ENCODE results near the gene ABCF3. TPM values are rescaled to one million over a fixed set of nuclear protein-coding genes. Genes with fewer than 3 reads are reported as not detected.

The ABCF3 gene
- total and polyA plus RNA-seq, 2 of the 13 experiments (the other 11 are each of a cell fraction or from before 2014, with no cell fraction given), result 38.8 to 46.5 TPM

DNA sequence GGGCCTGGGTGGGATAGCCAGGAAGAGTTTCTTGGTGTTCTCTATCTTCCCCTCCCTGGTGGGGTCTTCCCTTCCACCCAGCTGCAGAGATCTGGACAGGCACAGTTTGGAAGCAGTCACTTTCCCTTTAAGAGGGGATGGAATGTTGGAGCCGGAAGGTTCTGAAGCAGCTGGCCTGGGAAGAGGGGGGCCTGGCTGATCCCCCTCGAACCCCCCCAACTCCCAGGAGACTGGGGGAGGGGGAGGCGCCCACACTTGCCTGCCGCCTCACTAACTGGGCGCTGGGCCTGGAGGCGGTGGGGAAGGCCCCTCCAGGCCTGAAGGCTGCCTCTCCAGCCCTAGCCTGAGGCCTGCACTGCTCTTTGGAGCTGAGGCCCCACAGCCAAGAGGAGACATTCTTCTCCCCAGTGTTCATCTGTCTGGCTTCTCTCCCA is 29.5 kb upstream of the ABCF3 start (continued):
- TF ChIP-seq FOSL2 (CRISPR knock-in tag; IDR thresholded peaks at IDR 0.05), result no peak
- TF ChIP-seq ZNF572 (CRISPR knock-in tag; IDR thresholded peaks at IDR 0.05), result no peak
- TF ChIP-seq, protein P1, sequence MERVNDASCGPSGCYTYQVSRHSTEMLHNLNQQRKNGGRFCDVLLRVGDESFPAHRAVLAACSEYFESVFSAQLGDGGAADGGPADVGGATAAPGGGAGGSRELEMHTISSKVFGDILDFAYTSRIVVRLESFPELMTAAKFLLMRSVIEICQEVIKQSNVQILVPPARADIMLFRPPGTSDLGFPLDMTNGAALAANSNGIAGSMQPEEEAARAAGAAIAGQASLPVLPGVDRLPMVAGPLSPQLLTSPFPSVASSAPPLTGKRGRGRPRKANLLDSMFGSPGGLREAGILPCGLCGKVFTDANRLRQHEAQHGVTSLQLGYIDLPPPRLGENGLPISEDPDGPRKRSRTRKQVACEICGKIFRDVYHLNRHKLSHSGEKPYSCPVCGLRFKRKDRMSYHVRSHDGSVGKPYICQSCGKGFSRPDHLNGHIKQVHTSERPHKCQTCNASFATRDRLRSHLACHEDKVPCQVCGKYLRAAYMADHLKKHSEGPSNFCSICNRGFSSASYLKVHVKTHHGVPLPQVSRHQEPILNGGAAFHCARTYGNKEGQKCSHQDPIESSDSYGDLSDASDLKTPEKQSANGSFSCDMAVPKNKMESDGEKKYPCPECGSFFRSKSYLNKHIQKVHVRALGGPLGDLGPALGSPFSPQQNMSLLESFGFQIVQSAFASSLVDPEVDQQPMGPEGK (CRISPR knock-in tag; IDR thresholded peaks at IDR 0.05), result peak; percentile 90
- 0 out of 2 replicates have a peak, but pooled peaks have one; percentile 25 for TF ChIP-seq PHF20 (CRISPR knock-in tag; IDR thresholded peaks at IDR 0.05)
- TF ChIP-seq, protein P2, sequence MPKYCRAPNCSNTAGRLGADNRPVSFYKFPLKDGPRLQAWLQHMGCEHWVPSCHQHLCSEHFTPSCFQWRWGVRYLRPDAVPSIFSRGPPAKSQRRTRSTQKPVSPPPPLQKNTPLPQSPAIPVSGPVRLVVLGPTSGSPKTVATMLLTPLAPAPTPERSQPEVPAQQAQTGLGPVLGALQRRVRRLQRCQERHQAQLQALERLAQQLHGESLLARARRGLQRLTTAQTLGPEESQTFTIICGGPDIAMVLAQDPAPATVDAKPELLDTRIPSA (CRISPR knock-in tag; IDR thresholded peaks at IDR 0.05; ENCODE audit: borderline replicate concordance), result no peak
- TF ChIP-seq, protein P3, sequence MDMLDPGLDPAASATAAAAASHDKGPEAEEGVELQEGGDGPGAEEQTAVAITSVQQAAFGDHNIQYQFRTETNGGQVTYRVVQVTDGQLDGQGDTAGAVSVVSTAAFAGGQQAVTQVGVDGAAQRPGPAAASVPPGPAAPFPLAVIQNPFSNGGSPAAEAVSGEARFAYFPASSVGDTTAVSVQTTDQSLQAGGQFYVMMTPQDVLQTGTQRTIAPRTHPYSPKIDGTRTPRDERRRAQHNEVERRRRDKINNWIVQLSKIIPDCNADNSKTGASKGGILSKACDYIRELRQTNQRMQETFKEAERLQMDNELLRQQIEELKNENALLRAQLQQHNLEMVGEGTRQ (IDR thresholded peaks at IDR 0.05; ENCODE audit: low read depth, low read length), result no peak
- TF ChIP-seq, protein P3 (CRISPR knock-in tag; IDR thresholded peaks at IDR 0.05; ENCODE audit: borderline replicate concordance), result no peak
- TF ChIP-seq ELF1 (CRISPR knock-in tag; IDR thresholded peaks at IDR 0.05), result no peak
- TF ChIP-seq SMAD1 (CRISPR knock-in tag; IDR thresholded peaks at IDR 0.05; ENCODE audit: borderline replicate concordance, low read depth), result no peak
- TF ChIP-seq ZNF180 (CRISPR knock-in tag; IDR thresholded peaks at IDR 0.05; ENCODE audit: borderline replicate concordance, low read depth), result no peak
- no peak for TF ChIP-seq ZNF138 (CRISPR knock-in tag; IDR thresholded peaks at IDR 0.05; ENCODE audit: low read depth)
- TF ChIP-seq, protein P4, sequence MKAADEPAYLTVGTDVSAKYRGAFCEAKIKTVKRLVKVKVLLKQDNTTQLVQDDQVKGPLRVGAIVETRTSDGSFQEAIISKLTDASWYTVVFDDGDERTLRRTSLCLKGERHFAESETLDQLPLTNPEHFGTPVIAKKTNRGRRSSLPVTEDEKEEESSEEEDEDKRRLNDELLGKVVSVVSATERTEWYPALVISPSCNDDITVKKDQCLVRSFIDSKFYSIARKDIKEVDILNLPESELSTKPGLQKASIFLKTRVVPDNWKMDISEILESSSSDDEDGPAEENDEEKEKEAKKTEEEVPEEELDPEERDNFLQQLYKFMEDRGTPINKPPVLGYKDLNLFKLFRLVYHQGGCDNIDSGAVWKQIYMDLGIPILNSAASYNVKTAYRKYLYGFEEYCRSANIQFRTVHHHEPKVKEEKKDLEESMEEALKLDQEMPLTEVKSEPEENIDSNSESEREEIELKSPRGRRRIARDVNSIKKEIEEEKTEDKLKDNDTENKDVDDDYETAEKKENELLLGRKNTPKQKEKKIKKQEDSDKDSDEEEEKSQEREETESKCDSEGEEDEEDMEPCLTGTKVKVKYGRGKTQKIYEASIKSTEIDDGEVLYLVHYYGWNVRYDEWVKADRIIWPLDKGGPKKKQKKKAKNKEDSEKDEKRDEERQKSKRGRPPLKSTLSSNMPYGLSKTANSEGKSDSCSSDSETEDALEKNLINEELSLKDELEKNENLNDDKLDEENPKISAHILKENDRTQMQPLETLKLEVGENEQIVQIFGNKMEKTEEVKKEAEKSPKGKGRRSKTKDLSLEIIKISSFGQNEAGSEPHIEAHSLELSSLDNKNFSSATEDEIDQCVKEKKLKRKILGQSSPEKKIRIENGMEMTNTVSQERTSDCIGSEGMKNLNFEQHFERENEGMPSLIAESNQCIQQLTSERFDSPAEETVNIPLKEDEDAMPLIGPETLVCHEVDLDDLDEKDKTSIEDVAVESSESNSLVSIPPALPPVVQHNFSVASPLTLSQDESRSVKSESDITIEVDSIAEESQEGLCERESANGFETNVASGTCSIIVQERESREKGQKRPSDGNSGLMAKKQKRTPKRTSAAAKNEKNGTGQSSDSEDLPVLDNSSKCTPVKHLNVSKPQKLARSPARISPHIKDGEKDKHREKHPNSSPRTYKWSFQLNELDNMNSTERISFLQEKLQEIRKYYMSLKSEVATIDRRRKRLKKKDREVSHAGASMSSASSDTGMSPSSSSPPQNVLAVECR (CRISPR knock-in tag; IDR thresholded peaks at IDR 0.05; ENCODE audit: borderline replicate concordance), result peak; percentile 67
- TF ChIP-seq MED13 (CRISPR knock-in tag; IDR thresholded peaks at IDR 0.05), result no peak
- TF ChIP-seq SIX4 (CRISPR knock-in tag; IDR thresholded peaks at IDR 0.05), result no peak
- TF ChIP-seq, protein P5, sequence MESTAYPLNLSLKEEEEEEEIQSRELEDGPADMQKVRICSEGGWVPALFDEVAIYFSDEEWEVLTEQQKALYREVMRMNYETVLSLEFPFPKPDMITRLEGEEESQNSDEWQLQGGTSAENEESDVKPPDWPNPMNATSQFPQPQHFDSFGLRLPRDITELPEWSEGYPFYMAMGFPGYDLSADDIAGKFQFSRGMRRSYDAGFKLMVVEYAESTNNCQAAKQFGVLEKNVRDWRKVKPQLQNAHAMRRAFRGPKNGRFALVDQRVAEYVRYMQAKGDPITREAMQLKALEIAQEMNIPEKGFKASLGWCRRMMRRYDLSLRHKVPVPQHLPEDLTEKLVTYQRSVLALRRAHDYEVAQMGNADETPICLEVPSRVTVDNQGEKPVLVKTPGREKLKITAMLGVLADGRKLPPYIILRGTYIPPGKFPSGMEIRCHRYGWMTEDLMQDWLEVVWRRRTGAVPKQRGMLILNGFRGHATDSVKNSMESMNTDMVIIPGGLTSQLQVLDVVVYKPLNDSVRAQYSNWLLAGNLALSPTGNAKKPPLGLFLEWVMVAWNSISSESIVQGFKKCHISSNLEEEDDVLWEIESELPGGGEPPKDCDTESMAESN (CRISPR knock-in tag; conservative IDR thresholded peaks at IDR 0.05), result no peak
- TF ChIP-seq MATR3 (CRISPR knock-in tag; IDR thresholded peaks at IDR 0.05), result no peak
- no peak for TF ChIP-seq MEIS1 (CRISPR knock-in tag; IDR thresholded peaks at IDR 0.05; ENCODE audit: borderline replicate concordance)
- TF ChIP-seq ZNF841 (CRISPR knock-in tag; IDR thresholded peaks at IDR 0.05; ENCODE audit: borderline replicate concordance), result no peak

Measured in HepG2 (cell line).